ENCODE measurements around the gene RAB3D. TPM values are rescaled to one million over a fixed set of nuclear protein-coding genes. Genes with fewer than 3 reads are reported as not detected.

The RAB3D gene
- total RNA-seq, 4 donors from 2014 or later: 9.5 to 16.4 (median 12.7) TPM

GRCh38 chr19:11295180-11295579 lies 44.3 kb downstream of the RAB3D start:
- no peak overlapping the region for H3K27ac ChIP-seq
- no peaks in the 10 kb centered on the region for H3K27me3 ChIP-seq
- no peak for DNase-seq
- H3K4me3 ChIP-seq: no peak overlapping the region
- no peaks in the 10 kb centered on the region for H3K9me3 ChIP-seq
- H3K36me3 ChIP-seq: no peaks in the 10 kb centered on the region
- TF ChIP-seq POLR2A (IDR thresholded peaks at IDR 0.05) (no peak), CTCF (IDR thresholded peaks at IDR 0.05) (no peak)
- peaks cover 0 to 5% (median 0%) of the 10 kb centered on the region in 4 donors for H3K4me1 ChIP-seq

GRCh38 chr19:11293433-11294389 lies 45.7 kb downstream of the RAB3D start:
- H3K36me3 ChIP-seq: no peaks in the 10 kb centered on the region
- no peaks in the 10 kb centered on the region for H3K9me3 ChIP-seq
- DNase-seq: peak; percentile 78 to 94 (median 93)
- H3K4me3 ChIP-seq: peak overlapping the region in 2 of 4 donors; percentile 5 to 6
- H3K27me3 ChIP-seq: no peaks in the 10 kb centered on the region
- H3K27ac ChIP-seq: no peak overlapping the region
- TF ChIP-seq CTCF (IDR thresholded peaks at IDR 0.05) (peak; percentile 77 to 97 (median 94)), POLR2A (IDR thresholded peaks at IDR 0.05) (no peak)
- peaks cover 0 to 5% (median 0%) of the 10 kb centered on the region in 4 donors for H3K4me1 ChIP-seq

GRCh38 chr19:11291991-11292390 lies 47.5 kb downstream of the RAB3D start:
- peaks cover 0 to 5% (median 0%) of the 10 kb centered on the region in 4 donors for H3K4me1 ChIP-seq
- H3K27me3 ChIP-seq: no peaks in the 10 kb centered on the region
- H3K27ac ChIP-seq: no peak overlapping the region
- H3K36me3 ChIP-seq: no peaks in the 10 kb centered on the region
- H3K4me3 ChIP-seq: no peak overlapping the region
- no peaks in the 10 kb centered on the region for H3K9me3 ChIP-seq
- DNase-seq: no peak
- no peak for TF ChIP-seq POLR2A (IDR thresholded peaks at IDR 0.05)
- TF ChIP-seq CTCF (IDR thresholded peaks at IDR 0.05): no peak

- no peaks in the 10 kb centered on the region for H3K36me3 ChIP-seq
- H3K4me1 ChIP-seq: peaks cover 0 to 5% (median 0%) of the 10 kb centered on the region in 4 donors
- H3K27me3 ChIP-seq: no peaks in the 10 kb centered on the region
- no peak overlapping the region for H3K4me3 ChIP-seq
- DNase-seq: no peak
- no peak for TF ChIP-seq POLR2A (IDR thresholded peaks at IDR 0.05)
- TF ChIP-seq CTCF (IDR thresholded peaks at IDR 0.05): no peak
- no peaks in the 10 kb centered on the region for H3K9me3 ChIP-seq
- H3K27ac ChIP-seq: no peak overlapping the region
These were observed 48.0 kb downstream of the RAB3D start for GRCh38 chr19:11291415-11291814.

GRCh38 chr19:11290256-11290655 lies 49.2 kb downstream of the RAB3D start:
- Histone ChIP-seq H3K4me1 (peaks cover 0 to 5% (median 0%) of the 10 kb centered on the region in 4 donors), H3K27ac (no peak overlapping the region), H3K27me3 (no peaks in the 10 kb centered on the region), H3K9me3 (no peaks in the 10 kb centered on the region), H3K4me3 (no peak overlapping the region), H3K36me3 (no peaks in the 10 kb centered on the region)
- no peak for DNase-seq
- TF ChIP-seq POLR2A (IDR thresholded peaks at IDR 0.05): no peak
- TF ChIP-seq CTCF (IDR thresholded peaks at IDR 0.05): no peak
